Measurements from ENCODE around the gene PDE2A. TPM values are rescaled to one million over a fixed set of nuclear protein-coding genes. Genes with fewer than 3 reads are reported as not detected.

The PDE2A gene
- total and polyA plus RNA-seq, 7 donors = 6.0 to 20.1 (median 8.8) TPM

DNA sequence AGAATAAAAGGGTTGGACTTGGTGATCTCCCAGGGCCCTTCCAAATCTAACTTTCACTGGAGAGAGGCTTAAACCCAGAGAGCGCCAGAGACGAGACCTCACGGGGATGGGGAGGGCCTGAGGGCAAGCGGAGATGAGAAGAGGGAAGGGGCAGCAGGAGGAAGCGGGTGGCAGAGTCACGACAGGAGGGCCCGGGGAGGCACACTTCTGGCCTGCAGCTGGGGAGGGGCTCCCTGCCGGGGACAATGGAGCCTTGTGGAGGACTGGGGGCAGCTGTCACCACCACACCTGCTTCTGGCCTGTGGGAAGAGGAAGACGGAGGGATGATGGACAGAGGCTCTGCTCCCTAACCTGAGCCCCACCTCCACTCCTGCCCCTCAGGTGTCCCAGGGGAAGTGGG lies 40.2 kb downstream of the PDE2A start:
- Histone ChIP-seq H3K4me1 (peaks cover 36% of the 10 kb centered on the region), H3K27ac (peak overlapping the region; percentile 36), H3K27me3 (ENCODE audit: insufficient read depth in 3 of 3, low read length in 2 of 3) (no peaks in the 10 kb centered on the region), H3K36me3 (ENCODE audit: insufficient read depth in 1 of 2, low read depth in 1 of 2) (no peaks in the 10 kb centered on the region), H3K9me3 (no peaks in the 10 kb centered on the region), H3K4me3 (no peak overlapping the region)
- WGBS, 3 donors = 81 to 86% (median 85%) methylated on average over 9 of the region's 9 CpGs
- TF ChIP-seq, protein P1, sequence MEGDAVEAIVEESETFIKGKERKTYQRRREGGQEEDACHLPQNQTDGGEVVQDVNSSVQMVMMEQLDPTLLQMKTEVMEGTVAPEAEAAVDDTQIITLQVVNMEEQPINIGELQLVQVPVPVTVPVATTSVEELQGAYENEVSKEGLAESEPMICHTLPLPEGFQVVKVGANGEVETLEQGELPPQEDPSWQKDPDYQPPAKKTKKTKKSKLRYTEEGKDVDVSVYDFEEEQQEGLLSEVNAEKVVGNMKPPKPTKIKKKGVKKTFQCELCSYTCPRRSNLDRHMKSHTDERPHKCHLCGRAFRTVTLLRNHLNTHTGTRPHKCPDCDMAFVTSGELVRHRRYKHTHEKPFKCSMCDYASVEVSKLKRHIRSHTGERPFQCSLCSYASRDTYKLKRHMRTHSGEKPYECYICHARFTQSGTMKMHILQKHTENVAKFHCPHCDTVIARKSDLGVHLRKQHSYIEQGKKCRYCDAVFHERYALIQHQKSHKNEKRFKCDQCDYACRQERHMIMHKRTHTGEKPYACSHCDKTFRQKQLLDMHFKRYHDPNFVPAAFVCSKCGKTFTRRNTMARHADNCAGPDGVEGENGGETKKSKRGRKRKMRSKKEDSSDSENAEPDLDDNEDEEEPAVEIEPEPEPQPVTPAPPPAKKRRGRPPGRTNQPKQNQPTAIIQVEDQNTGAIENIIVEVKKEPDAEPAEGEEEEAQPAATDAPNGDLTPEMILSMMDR (IDR thresholded peaks at IDR 0.05) = no peak
- no peak for ATAC-seq
- intact Hi-C loops (cut with DNase I) = no loop called here
- no peak for DNase-seq

- 79 to 85% (median 81%) methylated on average over 4 of the region's 4 CpGs for WGBS, 3 donors
- TF ChIP-seq, protein P1 (IDR thresholded peaks at IDR 0.05) = no peak
- H3K4me3 ChIP-seq = no peak overlapping the region
- no peak for DNase-seq
- H3K9me3 ChIP-seq = no peaks in the 10 kb centered on the region
- intact Hi-C loops (cut with DNase I) = no loop called here
- ATAC-seq = no peak
- H3K36me3 ChIP-seq (ENCODE audit: insufficient read depth in 1 of 2, low read depth in 1 of 2) = no peaks in the 10 kb centered on the region
- H3K27ac ChIP-seq = peak overlapping the region; percentile 77
- H3K4me1 ChIP-seq = peaks cover 43% of the 10 kb centered on the region
- no peaks in the 10 kb centered on the region for H3K27me3 ChIP-seq (ENCODE audit: insufficient read depth in 3 of 3, low read length in 2 of 3)
Observed at GRCh38 chr11:72633068-72633467, 41.2 kb downstream of the PDE2A start.

GRCh38 chr11:72631806-72632731 lies 42.2 kb downstream of the PDE2A start:
- Histone ChIP-seq H3K4me3 (no peak overlapping the region), H3K36me3 (ENCODE audit: insufficient read depth in 1 of 2, low read depth in 1 of 2) (no peaks in the 10 kb centered on the region), H3K27ac (peak overlapping the region; percentile 77), H3K27me3 (ENCODE audit: insufficient read depth in 3 of 3, low read length in 2 of 3) (no peaks in the 10 kb centered on the region), H3K9me3 (no peaks in the 10 kb centered on the region), H3K4me1 (peaks cover 43% of the 10 kb centered on the region)
- TF ChIP-seq, protein P1 (IDR thresholded peaks at IDR 0.05) = no peak
- WGBS, 3 donors = 26 to 39% (median 29%) methylated on average over 16 to 18 of the region's 18 CpGs
- intact Hi-C loops (cut with DNase I) = no loop called here
- DNase-seq (peak; percentile 43 to 87), ATAC-seq (peak; percentile 75 to 86 (median 84))

DNA sequence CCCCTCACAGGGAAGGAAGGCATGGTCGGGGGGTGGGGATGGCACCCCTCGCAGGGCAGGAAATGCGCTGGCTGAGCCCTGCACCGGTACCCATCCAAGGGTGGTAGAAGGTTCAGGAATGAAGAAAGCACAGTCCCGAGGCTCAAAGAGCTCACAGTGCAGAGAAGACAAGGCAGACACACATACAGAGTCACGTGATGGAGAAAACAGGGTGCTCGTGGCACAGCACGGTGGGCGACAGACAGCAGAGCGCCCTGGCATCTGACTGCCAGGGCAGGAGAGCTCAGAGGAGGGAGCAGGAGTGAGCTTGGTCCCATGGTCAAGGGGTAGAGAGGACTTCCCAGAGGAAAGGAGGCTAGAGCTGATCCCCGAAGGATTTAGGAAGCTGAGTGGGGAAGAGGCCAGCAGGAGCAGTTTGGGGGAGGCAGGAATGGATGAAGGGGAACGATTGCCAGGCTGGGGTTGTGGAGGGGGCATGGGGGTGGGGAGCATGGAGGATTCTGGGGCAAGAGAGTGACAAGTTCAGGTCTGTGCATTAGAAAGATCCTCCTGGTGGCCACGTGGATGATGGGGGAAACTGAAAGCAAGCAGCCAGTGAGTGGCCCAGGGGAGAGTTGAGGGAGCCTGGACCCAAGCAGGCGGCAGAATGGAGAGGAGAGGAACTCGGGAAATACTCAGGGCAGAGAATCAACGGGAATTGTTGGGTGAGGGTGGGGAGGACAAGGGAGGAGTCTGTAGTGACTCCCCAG lies 43.9 kb downstream of the PDE2A start:
- intact Hi-C loops (cut with DNase I) = no loop called here
- Histone ChIP-seq H3K27ac (peak overlapping the region; percentile 77), H3K27me3 (ENCODE audit: insufficient read depth in 3 of 3, low read length in 2 of 3) (no peaks in the 10 kb centered on the region), H3K4me1 (peaks cover 47% of the 10 kb centered on the region), H3K9me3 (no peaks in the 10 kb centered on the region), H3K4me3 (no peak overlapping the region), H3K36me3 (ENCODE audit: insufficient read depth in 1 of 2, low read depth in 1 of 2) (no peaks in the 10 kb centered on the region)
- no peak for DNase-seq
- WGBS, 3 donors = 62 to 78% (median 67%) methylated on average over 16 of the region's 16 CpGs
- no peak for ATAC-seq
- TF ChIP-seq, protein P1 (IDR thresholded peaks at IDR 0.05) = no peak

All from psoas muscle (tissue), 8 donors.